GM13977 (cell line): Measurements from ENCODE around the gene TNK2.

Source experiments
- DNase-seq: peaks from one replicate; pipeline ENCODE4 v3.0.0; 2012; ENCODE audit warnings: low spot score
- in situ Hi-C: fragments of 300-500 bp; cut with MboI; formaldehyde crosslinking; loops from one replicate; pipeline ENCODE4 v1.12.0; 2022; ENCODE audit warnings: low sequenced_read_pairs, low pct_unique_long_range_greater_than_20kb, mixed read lengths, inconsistent platforms; ENCODE audit not compliant: unreplicated experiment
- TF ChIP-seq, protein P1 (sequence below): IDR thresholded peaks from 2 replicates; pipeline ENCODE4 v1.5.1; 2012; ENCODE audit warnings: mild to moderate bottlenecking, control low read depth; ENCODE audit not compliant: insufficient read depth; ENCODE audit errors: extremely low read depth, missing control alignments

Gene TNK2

DNA sequence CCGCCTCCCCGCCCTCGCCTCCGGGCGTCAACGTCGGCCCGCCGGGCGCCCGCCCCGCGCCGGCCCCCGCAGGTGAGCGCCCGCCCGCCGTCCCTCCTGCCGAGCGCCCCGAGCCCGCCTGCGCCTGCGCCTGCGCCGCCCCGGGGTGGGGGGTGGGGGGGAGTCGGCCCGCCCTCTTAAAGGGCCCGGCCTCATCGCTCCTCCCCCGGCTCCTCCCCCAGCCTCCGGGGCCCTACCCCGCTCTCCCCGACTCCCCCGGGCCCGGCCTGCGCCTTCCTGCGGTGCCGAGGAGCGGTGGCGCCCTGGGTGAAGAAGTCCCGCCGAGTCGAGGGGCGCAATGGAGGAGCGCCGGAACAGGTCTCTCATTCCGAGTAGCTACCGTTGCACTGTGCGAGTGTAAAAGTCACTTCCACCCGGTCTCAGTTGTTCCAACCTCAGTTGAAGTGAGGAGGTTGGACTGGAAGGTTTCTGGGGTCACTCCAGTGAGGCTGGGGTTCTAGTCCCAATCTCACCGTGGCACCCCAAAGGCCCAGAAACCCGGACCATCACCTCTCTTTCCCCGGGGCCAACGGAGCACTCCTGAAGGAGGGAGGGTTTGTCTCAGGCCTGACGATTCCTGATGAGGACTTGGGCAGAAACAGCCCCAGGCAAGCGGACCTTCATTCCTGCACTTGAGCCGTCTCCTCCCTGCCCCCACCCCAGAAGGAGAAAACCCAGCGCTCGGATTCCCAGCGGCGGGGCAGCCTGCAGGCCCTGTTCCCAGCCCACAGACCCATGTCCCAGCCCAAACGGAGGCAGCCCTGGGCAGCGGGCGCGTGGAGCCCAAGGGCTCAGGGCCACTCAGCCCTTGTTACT is 1.5 kb upstream of the TNK2 start:
- TF ChIP-seq, protein P1, sequence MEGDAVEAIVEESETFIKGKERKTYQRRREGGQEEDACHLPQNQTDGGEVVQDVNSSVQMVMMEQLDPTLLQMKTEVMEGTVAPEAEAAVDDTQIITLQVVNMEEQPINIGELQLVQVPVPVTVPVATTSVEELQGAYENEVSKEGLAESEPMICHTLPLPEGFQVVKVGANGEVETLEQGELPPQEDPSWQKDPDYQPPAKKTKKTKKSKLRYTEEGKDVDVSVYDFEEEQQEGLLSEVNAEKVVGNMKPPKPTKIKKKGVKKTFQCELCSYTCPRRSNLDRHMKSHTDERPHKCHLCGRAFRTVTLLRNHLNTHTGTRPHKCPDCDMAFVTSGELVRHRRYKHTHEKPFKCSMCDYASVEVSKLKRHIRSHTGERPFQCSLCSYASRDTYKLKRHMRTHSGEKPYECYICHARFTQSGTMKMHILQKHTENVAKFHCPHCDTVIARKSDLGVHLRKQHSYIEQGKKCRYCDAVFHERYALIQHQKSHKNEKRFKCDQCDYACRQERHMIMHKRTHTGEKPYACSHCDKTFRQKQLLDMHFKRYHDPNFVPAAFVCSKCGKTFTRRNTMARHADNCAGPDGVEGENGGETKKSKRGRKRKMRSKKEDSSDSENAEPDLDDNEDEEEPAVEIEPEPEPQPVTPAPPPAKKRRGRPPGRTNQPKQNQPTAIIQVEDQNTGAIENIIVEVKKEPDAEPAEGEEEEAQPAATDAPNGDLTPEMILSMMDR = no peak
- peak; percentile 98 for DNase-seq
- in situ Hi-C loops = loop anchor here (10.0 kb wide), 1 partner anchor 55 kb away; no protein-coding TSS in a partner anchor

- TF ChIP-seq, protein P1 = peak; percentile 12
- DNase-seq = peak; percentile 74
- in situ Hi-C loops = no loop called here
These were observed 587 bp upstream of the TNK2 start for GRCh38 chr3:195908694-195909581.

DNA sequence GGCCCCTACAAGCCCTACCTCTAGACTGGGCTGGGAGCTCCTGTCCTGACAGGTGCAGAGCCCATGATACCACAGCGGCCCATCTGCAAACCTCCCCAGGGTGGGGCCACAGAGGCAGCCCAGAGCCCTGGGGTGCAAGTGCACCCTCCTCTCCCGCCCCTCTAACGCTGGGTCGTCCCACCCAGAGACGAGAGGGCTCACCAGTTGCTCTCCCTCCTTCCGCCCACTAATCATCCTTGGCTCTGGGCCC is 742 bp downstream of the TNK2 start:
- TF ChIP-seq, protein P1 = no peak
- no peak for DNase-seq
- in situ Hi-C loops = no loop called here

DNA sequence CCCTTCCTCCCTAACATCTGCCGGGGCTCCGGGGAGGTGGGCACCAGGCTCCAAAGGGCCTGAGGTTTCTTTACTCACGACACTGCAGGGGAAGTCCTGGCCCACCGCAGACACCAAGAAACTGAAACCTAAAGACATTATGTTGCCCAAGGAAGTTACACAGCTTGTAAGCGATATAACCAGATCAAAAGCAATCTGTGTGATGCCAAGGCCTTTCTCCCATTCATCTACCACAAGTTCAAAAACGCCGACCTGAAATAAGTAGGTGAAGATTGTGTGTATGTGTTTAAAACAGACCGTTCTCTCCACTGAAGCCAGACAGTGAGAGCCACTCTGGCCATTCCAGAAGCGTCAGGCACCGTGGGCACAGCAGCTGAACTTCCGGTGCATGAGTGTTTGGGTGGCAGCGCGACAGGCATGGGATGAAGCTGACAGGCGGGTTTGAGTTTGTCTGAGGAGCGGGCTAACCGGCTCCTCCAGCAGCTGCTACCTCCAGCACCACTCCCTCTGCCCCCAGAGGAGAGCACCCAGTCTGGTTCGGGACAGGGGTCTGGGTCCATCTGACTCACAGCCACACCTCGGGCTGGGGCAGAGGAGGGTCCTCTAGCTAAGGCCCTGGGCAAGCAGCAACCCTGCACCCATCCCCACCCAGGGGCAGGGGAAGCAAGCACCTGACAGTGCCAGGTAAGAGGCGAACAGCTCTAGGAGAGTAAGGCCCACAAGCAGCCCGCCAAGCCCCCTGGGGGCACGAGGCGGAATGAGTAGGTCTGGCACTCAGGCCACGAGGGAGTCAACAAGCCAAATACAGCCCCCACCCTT is 1.3 kb downstream of the TNK2 start:
- peak; percentile 77 for DNase-seq
- in situ Hi-C loops = no loop called here
- TF ChIP-seq, protein P1 = no peak

DNA sequence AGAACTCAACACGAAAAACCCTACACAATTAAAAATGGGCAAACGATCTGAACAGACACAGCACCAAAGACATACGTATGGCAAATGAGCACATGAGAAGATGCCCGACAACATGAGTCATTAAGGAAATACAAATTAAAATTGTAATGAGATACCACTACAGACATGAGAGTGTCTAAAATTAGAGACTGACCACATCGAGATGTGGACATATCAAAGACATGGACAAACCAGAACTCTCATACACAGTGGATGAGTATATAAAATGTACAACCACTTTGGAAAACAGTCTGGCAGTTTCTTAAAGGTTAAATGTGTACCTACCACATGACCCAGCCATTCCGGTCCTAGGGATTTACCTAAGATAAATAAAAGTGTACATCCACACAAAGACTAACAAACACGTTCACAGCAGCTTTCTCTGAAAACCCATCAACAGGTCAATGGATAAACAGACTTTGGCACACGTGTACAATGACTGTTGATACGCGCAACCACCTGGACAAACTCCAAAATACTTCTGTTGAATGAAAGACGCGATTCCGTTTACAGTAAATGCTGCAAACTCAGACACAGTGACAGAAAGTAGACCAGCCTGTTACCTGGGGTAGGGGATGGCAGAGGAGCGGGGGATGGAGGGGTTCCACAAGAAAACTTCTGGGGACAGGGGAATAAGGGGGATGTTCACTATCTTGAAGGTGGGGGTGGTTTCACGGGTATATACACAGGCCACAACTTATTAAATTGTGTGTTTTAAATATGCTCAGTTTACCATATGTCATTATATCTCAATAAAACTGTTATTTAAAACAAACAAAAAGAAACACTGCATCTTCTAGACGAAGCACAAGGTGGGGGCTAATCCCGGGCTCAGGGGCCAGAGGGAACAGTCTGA is 2.1 kb downstream of the TNK2 start:
- in situ Hi-C loops = no loop called here
- TF ChIP-seq, protein P1 = no peak
- peak; percentile 36 for DNase-seq
